ENCODE measurements around the gene CAMK4. TPM values are rescaled to one million over a fixed set of nuclear protein-coding genes. Genes with fewer than 3 reads are reported as not detected.
A peak's percentile ranks its signal among the peaks of the same experiment; 100 is the strongest.

CAMK4 gene
- total and polyA plus RNA-seq, 2 donors: 30.7 to 107 TPM

DNA sequence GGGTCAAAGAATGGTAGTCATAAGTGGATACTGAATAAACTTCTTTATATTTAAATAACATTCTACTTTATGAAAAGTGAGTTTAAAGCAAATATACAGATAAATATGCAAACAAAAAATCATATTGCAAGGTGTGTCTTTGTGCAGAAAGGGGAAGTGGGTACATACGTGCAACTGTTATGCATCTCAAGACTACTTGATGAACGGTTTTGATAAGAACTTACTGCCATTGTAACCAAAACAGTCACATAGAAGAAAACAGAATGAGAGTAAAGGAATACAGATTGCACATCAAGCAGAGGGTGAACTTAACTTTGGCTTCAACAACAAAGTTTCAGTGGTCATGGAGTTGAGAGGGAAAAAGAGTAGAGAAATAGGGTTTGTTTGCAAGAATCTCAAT, 9.9 kb downstream of the CAMK4 start:
- Histone ChIP-seq H3K9me3 (ENCODE audit: control insufficient read depth in 2 of 2, insufficient read depth in 1 of 2, low read length in 1 of 2) (no peaks in the 10 kb centered on the region), H3K4me1 (ENCODE audit: control insufficient read depth in 2 of 2, insufficient read depth in 2 of 2, low read length in 2 of 2) (peaks cover 50 to 72% of the 10 kb centered on the region in 2 donors), H3K36me3 (ENCODE audit: control insufficient read depth in 2 of 2, insufficient read depth in 2 of 2, low read length in 1 of 2) (peaks cover 0 to 8% of the 10 kb centered on the region in 2 donors), H3K4me3 (ENCODE audit: low read length in 2 of 2) (peak overlapping the region in 1 of 2 donors; percentile 29), H3K27ac (ENCODE audit: low read depth in 1 of 2, low read length in 1 of 2) (peak overlapping the region; percentile 95 to 98), H3K27me3 (ENCODE audit: control insufficient read depth in 2 of 2, insufficient read depth in 1 of 2, low read length in 1 of 2) (no peaks in the 10 kb centered on the region)
- WGBS: 3% methylated on average over 2 of the region's 2 CpGs
- peak in 2 of 9 donors; percentile 58 to 81 for DNase-seq (ENCODE audit: low read depth in 6 of 9, low spot score in 9 of 9)

DNA sequence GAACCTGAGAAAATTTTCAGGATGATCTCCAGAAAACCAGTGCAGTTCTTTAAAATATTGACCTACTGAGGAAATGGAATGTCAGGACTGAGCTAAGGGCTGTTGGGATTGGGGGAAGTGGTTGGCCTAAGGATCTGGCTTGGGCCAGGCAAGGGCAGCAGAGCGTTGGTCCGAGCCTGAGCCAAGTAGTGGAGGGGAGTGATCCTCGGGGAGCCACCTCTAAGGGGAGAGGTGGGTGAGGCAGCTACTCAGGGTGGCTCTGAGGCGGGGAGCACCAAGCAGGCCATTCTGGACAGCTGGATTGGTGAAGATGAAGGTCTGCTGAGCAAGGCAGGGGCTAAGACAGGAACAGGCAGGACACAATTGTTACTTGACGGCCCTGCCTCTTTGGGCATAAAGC, 11.5 kb downstream of the CAMK4 start:
- Histone ChIP-seq H3K36me3 (ENCODE audit: control insufficient read depth in 2 of 2, insufficient read depth in 2 of 2, low read length in 1 of 2) (peaks cover 0 to 8% of the 10 kb centered on the region in 2 donors), H3K4me1 (ENCODE audit: control insufficient read depth in 2 of 2, insufficient read depth in 2 of 2, low read length in 2 of 2) (peaks cover 56 to 67% of the 10 kb centered on the region in 2 donors), H3K27me3 (ENCODE audit: control insufficient read depth in 2 of 2, insufficient read depth in 1 of 2, low read length in 1 of 2) (no peaks in the 10 kb centered on the region), H3K27ac (ENCODE audit: low read depth in 1 of 2, low read length in 1 of 2) (peak overlapping the region; percentile 87 to 98), H3K4me3 (ENCODE audit: low read length in 2 of 2) (no peak overlapping the region), H3K9me3 (ENCODE audit: control insufficient read depth in 2 of 2, insufficient read depth in 1 of 2, low read length in 1 of 2) (no peaks in the 10 kb centered on the region)
- no peak for DNase-seq (ENCODE audit: low read depth in 6 of 9, low spot score in 9 of 9)
- WGBS: 95% methylated on average over 5 of the region's 5 CpGs

DNA sequence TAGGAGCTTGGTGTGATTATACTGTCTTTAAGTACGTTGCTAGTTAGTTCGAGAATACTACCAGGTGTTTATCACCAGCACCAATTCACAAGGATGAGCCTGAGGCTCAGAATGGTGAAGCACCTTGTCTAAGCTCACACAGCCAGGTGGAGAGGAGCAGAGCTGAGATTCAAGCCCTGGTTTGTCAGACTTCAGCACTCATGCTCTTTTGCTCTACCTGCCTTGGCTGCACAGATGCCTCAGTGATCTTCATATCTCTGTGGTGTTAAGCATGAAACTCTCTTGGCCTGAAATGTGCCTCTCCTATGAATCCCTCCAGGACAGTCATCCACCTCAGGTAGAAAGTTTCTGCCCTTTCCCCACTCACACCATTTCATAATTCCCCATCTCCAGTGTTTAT, 12.2 kb downstream of the CAMK4 start:
- H3K27me3 ChIP-seq (ENCODE audit: control insufficient read depth in 2 of 2, insufficient read depth in 1 of 2, low read length in 1 of 2): no peaks in the 10 kb centered on the region
- peak in 1 of 9 donors; percentile 60 for DNase-seq (ENCODE audit: low read depth in 6 of 9, low spot score in 9 of 9)
- H3K27ac ChIP-seq (ENCODE audit: low read depth in 1 of 2, low read length in 1 of 2): peak overlapping the region; percentile 87 to 98
- peaks cover 0 to 12% of the 10 kb centered on the region in 2 donors for H3K36me3 ChIP-seq (ENCODE audit: control insufficient read depth in 2 of 2, insufficient read depth in 2 of 2, low read length in 1 of 2)
- H3K9me3 ChIP-seq (ENCODE audit: control insufficient read depth in 2 of 2, insufficient read depth in 1 of 2, low read length in 1 of 2): no peaks in the 10 kb centered on the region
- WGBS: 77% methylated on average over 2 of the region's 2 CpGs
- peaks cover 56 to 67% of the 10 kb centered on the region in 2 donors for H3K4me1 ChIP-seq (ENCODE audit: control insufficient read depth in 2 of 2, insufficient read depth in 2 of 2, low read length in 2 of 2)
- H3K4me3 ChIP-seq (ENCODE audit: low read length in 2 of 2): peak overlapping the region in 1 of 2 donors; percentile 10

DNA sequence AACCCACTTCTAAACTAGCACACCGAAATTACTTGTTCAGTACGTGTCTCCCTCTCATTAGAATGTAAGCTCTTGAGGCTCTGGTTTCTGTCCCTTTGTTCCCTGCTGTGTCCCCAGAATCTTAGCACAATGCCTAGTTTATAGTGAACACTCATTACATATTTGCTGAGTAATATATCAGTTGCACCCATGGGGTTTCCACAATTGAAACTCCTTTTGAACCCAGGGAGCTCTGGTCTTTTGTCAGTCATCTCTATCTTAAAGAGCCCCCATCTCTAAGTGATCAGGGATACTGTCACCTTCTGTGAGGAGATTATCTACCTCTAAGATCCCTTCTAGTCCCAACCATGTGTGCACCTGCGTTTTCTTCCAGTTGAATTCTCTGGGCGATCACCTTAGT, 12.8 kb downstream of the CAMK4 start:
- DNase-seq (ENCODE audit: low read depth in 6 of 9, low spot score in 9 of 9): peak in 1 of 9 donors; percentile 48
- H3K9me3 ChIP-seq (ENCODE audit: control insufficient read depth in 2 of 2, insufficient read depth in 1 of 2, low read length in 1 of 2): no peaks in the 10 kb centered on the region
- H3K4me1 ChIP-seq (ENCODE audit: control insufficient read depth in 2 of 2, insufficient read depth in 2 of 2, low read length in 2 of 2): peaks cover 58 to 65% of the 10 kb centered on the region in 2 donors
- peak overlapping the region; percentile 87 to 98 for H3K27ac ChIP-seq (ENCODE audit: low read depth in 1 of 2, low read length in 1 of 2)
- H3K27me3 ChIP-seq (ENCODE audit: control insufficient read depth in 2 of 2, insufficient read depth in 1 of 2, low read length in 1 of 2): no peaks in the 10 kb centered on the region
- WGBS: 57% methylated on average over 4 of the region's 4 CpGs
- peak overlapping the region in 1 of 2 donors; percentile 6 for H3K4me3 ChIP-seq (ENCODE audit: low read length in 2 of 2)
- H3K36me3 ChIP-seq (ENCODE audit: control insufficient read depth in 2 of 2, insufficient read depth in 2 of 2, low read length in 1 of 2): peaks cover 4 to 16% of the 10 kb centered on the region in 2 donors

DNA sequence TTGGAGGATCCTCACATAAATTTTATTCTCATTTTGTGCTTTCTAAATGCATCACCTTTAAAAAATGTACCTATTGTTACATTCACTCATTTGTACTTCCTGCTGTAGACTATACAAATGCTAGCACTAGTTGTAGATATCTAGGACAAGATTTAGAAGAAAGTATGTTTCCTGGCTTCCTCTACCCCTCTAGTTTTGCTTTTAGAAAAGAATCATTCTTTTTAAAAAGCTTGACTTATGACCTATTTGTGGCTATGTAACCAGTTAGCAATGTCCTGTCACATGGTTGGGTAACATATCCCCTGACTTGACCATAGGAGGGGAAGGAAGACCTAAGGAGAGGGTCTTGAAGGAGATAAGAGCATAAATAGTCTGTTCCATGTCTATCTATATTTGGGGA, 13.3 kb downstream of the CAMK4 start:
- Histone ChIP-seq H3K4me1 (ENCODE audit: control insufficient read depth in 2 of 2, insufficient read depth in 2 of 2, low read length in 2 of 2) (peaks cover 54 to 61% of the 10 kb centered on the region in 2 donors), H3K27ac (ENCODE audit: low read depth in 1 of 2, low read length in 1 of 2) (peak overlapping the region; percentile 87 to 98), H3K4me3 (ENCODE audit: low read length in 2 of 2) (no peak overlapping the region), H3K27me3 (ENCODE audit: control insufficient read depth in 2 of 2, insufficient read depth in 1 of 2, low read length in 1 of 2) (no peaks in the 10 kb centered on the region), H3K9me3 (ENCODE audit: control insufficient read depth in 2 of 2, insufficient read depth in 1 of 2, low read length in 1 of 2) (no peaks in the 10 kb centered on the region), H3K36me3 (ENCODE audit: control insufficient read depth in 2 of 2, insufficient read depth in 2 of 2, low read length in 1 of 2) (peaks cover 4 to 20% of the 10 kb centered on the region in 2 donors)
- DNase-seq (ENCODE audit: low read depth in 6 of 9, low spot score in 9 of 9): peak in 1 of 9 donors; percentile 59

DNA sequence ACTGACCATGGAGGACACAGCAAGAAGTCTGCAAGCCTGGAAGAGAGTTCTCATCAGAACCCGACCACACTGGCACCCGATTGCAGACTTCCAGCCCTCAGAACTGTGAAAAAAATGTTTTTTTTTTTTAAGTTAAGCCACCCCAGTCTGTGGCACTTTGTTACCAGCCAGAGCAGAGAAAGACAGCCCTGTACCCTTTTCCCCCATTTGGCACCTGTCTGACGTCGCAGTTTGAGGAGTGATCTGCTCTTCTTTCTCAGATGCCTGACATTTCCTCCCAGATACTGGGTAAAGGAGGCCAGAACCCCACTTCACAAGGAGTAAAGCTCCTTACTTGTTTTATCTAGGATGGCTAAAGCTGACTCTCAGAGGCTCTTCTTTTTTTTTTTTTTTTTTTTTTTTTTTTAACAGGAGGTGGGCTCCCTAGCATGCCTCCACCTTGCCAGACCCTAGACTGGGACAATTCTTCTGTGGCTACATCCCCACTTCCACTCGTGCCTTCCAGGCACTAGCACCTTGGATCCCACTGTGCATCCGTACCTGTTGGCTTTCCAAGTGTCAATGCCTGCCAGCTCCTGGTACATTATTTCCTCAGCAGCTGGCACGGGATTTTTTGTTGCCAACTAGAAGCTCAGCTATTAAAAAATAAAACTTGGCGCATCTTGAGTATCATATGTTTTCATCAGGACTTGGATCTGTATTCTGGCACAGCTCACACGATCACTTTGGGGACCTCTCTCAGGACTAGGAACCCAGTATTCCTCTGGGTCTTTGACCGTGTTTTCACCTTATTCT, 14.4 kb downstream of the CAMK4 start:
- Histone ChIP-seq H3K4me3 (ENCODE audit: low read length in 2 of 2) (peak overlapping the region in 1 of 2 donors; percentile 4), H3K27ac (ENCODE audit: low read depth in 1 of 2, low read length in 1 of 2) (peak overlapping the region; percentile 82 to 98), H3K36me3 (ENCODE audit: control insufficient read depth in 2 of 2, insufficient read depth in 2 of 2, low read length in 1 of 2) (peaks cover 4 to 30% of the 10 kb centered on the region in 2 donors), H3K9me3 (ENCODE audit: control insufficient read depth in 2 of 2, insufficient read depth in 1 of 2, low read length in 1 of 2) (no peaks in the 10 kb centered on the region), H3K27me3 (ENCODE audit: control insufficient read depth in 2 of 2, insufficient read depth in 1 of 2, low read length in 1 of 2) (no peaks in the 10 kb centered on the region), H3K4me1 (ENCODE audit: control insufficient read depth in 2 of 2, insufficient read depth in 2 of 2, low read length in 2 of 2) (peaks cover 61 to 67% of the 10 kb centered on the region in 2 donors)
- 67% methylated on average over 10 of the region's 10 CpGs for WGBS
- DNase-seq (ENCODE audit: low read depth in 6 of 9, low spot score in 9 of 9): peak in 2 of 9 donors; percentile 62 to 81

DNA sequence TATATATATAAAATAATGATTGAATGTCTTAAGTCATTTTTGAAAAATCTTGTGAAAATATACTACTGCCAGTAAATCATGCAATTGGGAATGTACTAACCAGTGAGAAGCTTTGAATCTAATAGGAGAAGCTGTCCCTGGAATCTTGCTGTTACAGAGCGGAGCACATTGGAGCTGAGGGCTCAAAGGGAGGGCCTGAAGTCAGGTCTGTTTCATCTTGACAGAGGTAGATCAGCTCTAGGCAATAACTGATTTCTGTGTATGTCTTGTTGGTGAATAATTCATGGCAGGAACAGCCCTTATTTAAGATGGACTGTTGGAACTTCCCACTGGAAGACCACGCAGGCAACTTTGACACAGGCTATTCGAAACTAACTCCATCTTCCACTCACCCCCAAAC, 17.5 kb downstream of the CAMK4 start:
- Histone ChIP-seq H3K27ac (ENCODE audit: low read depth in 1 of 2, low read length in 1 of 2) (no peak overlapping the region), H3K27me3 (ENCODE audit: control insufficient read depth in 2 of 2, insufficient read depth in 1 of 2, low read length in 1 of 2) (no peaks in the 10 kb centered on the region), H3K36me3 (ENCODE audit: control insufficient read depth in 2 of 2, insufficient read depth in 2 of 2, low read length in 1 of 2) (peaks cover 4 to 46% of the 10 kb centered on the region in 2 donors), H3K4me1 (ENCODE audit: control insufficient read depth in 2 of 2, insufficient read depth in 2 of 2, low read length in 2 of 2) (peaks cover 40 to 53% of the 10 kb centered on the region in 2 donors), H3K4me3 (ENCODE audit: low read length in 2 of 2) (no peak overlapping the region), H3K9me3 (ENCODE audit: control insufficient read depth in 2 of 2, insufficient read depth in 1 of 2, low read length in 1 of 2) (no peaks in the 10 kb centered on the region)
- WGBS: 99% methylated on average over 3 of the region's 3 CpGs
- no peak for DNase-seq (ENCODE audit: low read depth in 6 of 9, low spot score in 9 of 9)

DNA sequence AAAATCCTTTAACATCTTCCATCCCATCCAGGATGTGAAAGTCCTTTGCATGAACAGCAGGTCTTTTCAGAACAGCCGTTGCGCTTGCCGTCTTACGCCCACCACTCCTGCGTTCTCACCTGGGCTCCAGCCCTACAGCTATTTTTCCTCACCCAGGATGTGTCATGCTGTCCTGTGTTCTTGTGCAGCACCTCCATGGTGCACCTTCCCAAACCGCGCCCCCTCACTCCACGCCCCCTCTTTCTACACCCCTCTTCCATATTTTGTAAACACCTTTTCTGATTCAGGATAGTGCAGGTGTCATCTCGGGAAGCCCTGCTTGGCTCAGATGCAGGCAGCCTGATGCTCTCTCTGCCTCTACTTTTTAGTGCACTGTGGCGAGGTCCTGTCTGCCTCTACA, 18.4 kb downstream of the CAMK4 start:
- Histone ChIP-seq H3K36me3 (ENCODE audit: control insufficient read depth in 2 of 2, insufficient read depth in 2 of 2, low read length in 1 of 2) (peaks cover 4 to 48% of the 10 kb centered on the region in 2 donors), H3K27me3 (ENCODE audit: control insufficient read depth in 2 of 2, insufficient read depth in 1 of 2, low read length in 1 of 2) (no peaks in the 10 kb centered on the region), H3K27ac (ENCODE audit: low read depth in 1 of 2, low read length in 1 of 2) (peak overlapping the region; percentile 7 to 15), H3K4me3 (ENCODE audit: low read length in 2 of 2) (no peak overlapping the region), H3K9me3 (ENCODE audit: control insufficient read depth in 2 of 2, insufficient read depth in 1 of 2, low read length in 1 of 2) (no peaks in the 10 kb centered on the region), H3K4me1 (ENCODE audit: control insufficient read depth in 2 of 2, insufficient read depth in 2 of 2, low read length in 2 of 2) (peaks cover 35 to 45% of the 10 kb centered on the region in 2 donors)
- WGBS: 86% methylated on average over 10 of the region's 10 CpGs
- no peak for DNase-seq (ENCODE audit: low read depth in 6 of 9, low spot score in 9 of 9)

DNA sequence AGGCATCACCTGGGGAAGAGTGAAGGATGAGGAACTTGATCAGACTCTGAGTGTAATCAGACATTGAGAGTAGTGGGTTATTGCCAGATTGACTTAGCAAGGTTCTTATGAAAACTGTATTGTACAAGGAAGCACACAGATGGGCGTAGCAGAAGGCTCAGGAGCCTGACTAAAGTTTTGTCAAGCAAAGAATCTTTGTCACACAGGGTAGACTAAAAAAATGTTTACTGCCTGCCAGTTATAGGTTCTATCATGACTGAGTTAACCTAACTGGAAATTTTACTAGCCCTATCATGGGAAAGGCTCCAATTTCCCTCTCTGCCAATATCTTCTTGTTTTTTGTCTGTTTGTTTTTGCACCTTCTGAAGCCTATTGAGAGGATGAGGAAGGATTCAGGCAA, 19.1 kb downstream of the CAMK4 start:
- H3K4me3 ChIP-seq (ENCODE audit: low read length in 2 of 2): no peak overlapping the region
- no peaks in the 10 kb centered on the region for H3K27me3 ChIP-seq (ENCODE audit: control insufficient read depth in 2 of 2, insufficient read depth in 1 of 2, low read length in 1 of 2)
- 83% methylated on average over 1 of the region's 1 CpG for WGBS
- peak overlapping the region; percentile 38 to 69 for H3K27ac ChIP-seq (ENCODE audit: low read depth in 1 of 2, low read length in 1 of 2)
- no peaks in the 10 kb centered on the region for H3K9me3 ChIP-seq (ENCODE audit: control insufficient read depth in 2 of 2, insufficient read depth in 1 of 2, low read length in 1 of 2)
- H3K4me1 ChIP-seq (ENCODE audit: control insufficient read depth in 2 of 2, insufficient read depth in 2 of 2, low read length in 2 of 2): peaks cover 30 to 38% of the 10 kb centered on the region in 2 donors
- H3K36me3 ChIP-seq (ENCODE audit: control insufficient read depth in 2 of 2, insufficient read depth in 2 of 2, low read length in 1 of 2): peaks cover 4 to 48% of the 10 kb centered on the region in 2 donors
- no peak for DNase-seq (ENCODE audit: low read depth in 6 of 9, low spot score in 9 of 9)
